Heart left ventricle (tissue), 16 donors: ENCODE results near the gene C1orf21. TPM values are rescaled to one million over a fixed set of nuclear protein-coding genes. Genes with fewer than 3 reads are reported as not detected.

Experiments used
- ATAC-seq, 4 donors: fragments of 200-7000 bp; cut with Tn5 transposase; one replicate each; pipeline ENCODE4 v1.9.1; 2020 to 2022; ENCODE audit warnings: moderate library complexity in 4 of 4, mild to moderate bottlenecking in 3 of 4, moderate number of reproducible peaks in 1 of 4
- DNase-seq, 5 donors: peaks; one replicate each; pipeline ENCODE4 v3.0.0-alpha.2; 2020
- H3K27ac ChIP-seq, 12 donors: fragments of 200-600 bp; sonication (generic) in 4 of 12; one replicate each; pipeline versions ENCODE4 v1.5.0 to v1.8.0; 2016 to 2022; ENCODE audit warnings: mild to moderate bottlenecking in 2 of 12
- H3K27me3 ChIP-seq, 9 donors: fragments of 200-600 bp; sonication (generic) in 2 of 9; one replicate each; pipeline versions ENCODE4 v1.5.1 to v1.8.0; 2016 to 2022; ENCODE audit warnings: mild to moderate bottlenecking in 3 of 9
- H3K36me3 ChIP-seq, 9 donors: fragments of 200-600 bp; sonication (generic) in 2 of 9; one replicate each; pipeline versions ENCODE4 v1.5.0 to v1.8.0; 2018 to 2022; ENCODE audit warnings: mild to moderate bottlenecking in 2 of 9
- H3K4me1 ChIP-seq, 12 donors: fragments of 200-600 bp; sonication (generic) in 4 of 12; one replicate each; pipeline versions ENCODE4 v1.5.0 to v1.8.0; 2016 to 2022; ENCODE audit warnings: mild to moderate bottlenecking in 3 of 12
- H3K4me3 ChIP-seq, 12 donors: fragments of 200-600 bp; sonication (generic) in 4 of 12; one replicate each; pipeline versions ENCODE4 v1.5.0 to v1.8.0; 2017 to 2022; ENCODE audit warnings: mild to moderate bottlenecking in 9 of 12, moderate library complexity in 4 of 12
- H3K9me3 ChIP-seq, 12 donors: fragments of 200-600 bp; sonication (generic) in 4 of 12; one replicate each; pipeline versions ENCODE4 v1.5.0 to v1.8.0; 2016 to 2022; ENCODE audit warnings: mild to moderate bottlenecking in 1 of 12
- CTCF ChIP-seq, 12 donors: fragments of 200-600 bp; sonication (generic) in 4 of 12; IDR thresholded peaks; one replicate each; pipeline versions ENCODE4 v1.5.0 to v1.8.0; 2018 to 2022; ENCODE audit warnings: antibody characterized with exemption in 12 of 12, mild to moderate bottlenecking in 5 of 12
- POLR2A ChIP-seq, 2 donors: fragments of 450-650 bp; IDR thresholded peaks; one replicate each; pipeline ENCODE4 v1.6.1; 2017; ENCODE audit warnings: antibody characterized with exemption in 2 of 2, mild to moderate bottlenecking in 2 of 2, moderate library complexity in 2 of 2
- WGBS, 4 donors: extraction: QIAGEN DNeasy Blood & Tissue Kit in 2 of 4; methylation state at CpG; one replicate each; pipeline versions ENCODE4 v1.1.5 to v1.1.7; 2013 to 2018; 5-methylcytosine and 5-hydroxymethylcytosine counted together
- intact Hi-C, 10 donors: fragments of 100-400 bp; cut with DNase I; formaldehyde crosslinking; loops; one replicate each; pipeline versions ENCODE4 v1.11.1 to v1.14.2; 2022
- polyA plus RNA-seq, 2 donors: library from polyadenylated mRNA; stranded (reverse); fragments of 200-250 nt; gene quantifications; one replicate each; pipeline ENCODE4 v1.2.3, GENCODE V29; 2013
- total RNA-seq, 9 donors: library from RNA; depleted of rRNA in 2 of 9; stranded (reverse); fragments of >200 nt in 2 of 9; fragmentation: NEBNext Ultra II Directional in 3 of 9; extraction: Animal tissue kit (Norgen Biotek cat#: 25700) in 3 of 9; gene quantifications; one replicate each; pipeline versions ENCODE4 v1.1.0 to v1.2.4, GENCODE V29; 2016 to 2023
- donor health status: ischemic (EF 13 %, LVEDD 7.1; RV severe dilation, severe dysfunction).
- donor health status: healthy with polysubstance abuse.
- donor health status: DM: no; HTN: yes; CAD: no.
- donor health status: DM: no; HTN: no; CAD: no.
- donor health status: ischemic (EF 25% LVEDD 6.9; RV normal size, moderate dysfunction).
- donor health status: ischemic (EF 25% LVEDD 5.7; RV mildly dilated, moderate dysfunction).
- donor health status: healthy.
- donor health status: DM: yes; HTN: yes; CAD: no.
- donor health status: ischemic (EF 35%, LVEDD 5.7; RV mildly dilated, moderate dysfunction).
- donor health status: nonischemic (EF 11% LVEDD 7.7; RV severe dilation, severe dysfunction).
- donor health status: DM: yes; HTN: yes; CAD: no.
- donor health status: PGD.
- donor health status: ischemic (EF 29% LVEDD 5.4; RV normal size, mild dysfunction).
- donor health status: nonischemic (EF 23%, LVEDD 6.1; RV moderate dilation, normal function).

C1orf21 gene
- total and polyA plus RNA-seq, 11 donors, result 32.0 to 81.3 (median 68.4) TPM

- DNase-seq, result no peak
- H3K4me1 ChIP-seq, result peaks cover 0 to 57% (median 25%) of the 10 kb centered on the region in 12 donors
- no peaks in the 10 kb centered on the region for H3K27me3 ChIP-seq
- no peak overlapping the region for H3K4me3 ChIP-seq
- intact Hi-C loops, result no loop called here
- WGBS, 4 donors, result 83 to 91% (median 84%) methylated on average over 7 of the region's 7 CpGs
- no peak for TF ChIP-seq CTCF (IDR thresholded peaks at IDR 0.05)
- TF ChIP-seq POLR2A (IDR thresholded peaks at IDR 0.05), result no peak
- peak in 1 of 4 donors; percentile 17 for ATAC-seq
- no peaks in the 10 kb centered on the region for H3K36me3 ChIP-seq
- H3K27ac ChIP-seq, result no peak overlapping the region
- peaks cover 0 to 4% (median 0%) of the 10 kb centered on the region in 12 donors for H3K9me3 ChIP-seq
Measured at GRCh38 chr1:184425449-184426277, 38.8 kb downstream of the C1orf21 start.

GRCh38 chr1:184426278-184426674, 39.4 kb downstream of the C1orf21 start:
- intact Hi-C loops, result no loop called here
- Histone ChIP-seq H3K4me1 (peaks cover 0 to 56% (median 22%) of the 10 kb centered on the region in 12 donors), H3K27me3 (no peaks in the 10 kb centered on the region), H3K9me3 (peaks cover 0 to 10% (median 0%) of the 10 kb centered on the region in 12 donors), H3K36me3 (no peaks in the 10 kb centered on the region), H3K4me3 (no peak overlapping the region), H3K27ac (no peak overlapping the region)
- TF ChIP-seq POLR2A (IDR thresholded peaks at IDR 0.05), result no peak
- TF ChIP-seq CTCF (IDR thresholded peaks at IDR 0.05), result no peak
- DNase-seq (no peak), ATAC-seq (no peak)
- 94 to 97% (median 96%) methylated on average over 7 of the region's 7 CpGs for WGBS, 4 donors

- WGBS, 4 donors, result 84 to 89% (median 88%) methylated on average over 2 of the region's 2 CpGs
Measured at GRCh38 chr1:184427722-184428121, 40.9 kb downstream of the C1orf21 start.

More at GRCh38 chr1:184427722-184428121, 40.9 kb downstream of the C1orf21 start:
- no peak for TF ChIP-seq POLR2A (IDR thresholded peaks at IDR 0.05)
- no peak for TF ChIP-seq CTCF (IDR thresholded peaks at IDR 0.05)
- Histone ChIP-seq H3K4me1 (peaks cover 0 to 47% (median 21%) of the 10 kb centered on the region in 12 donors), H3K9me3 (peaks cover 0 to 11% (median 0%) of the 10 kb centered on the region in 12 donors), H3K27me3 (no peaks in the 10 kb centered on the region), H3K27ac (no peak overlapping the region), H3K36me3 (no peaks in the 10 kb centered on the region), H3K4me3 (no peak overlapping the region)
- DNase-seq (no peak), ATAC-seq (no peak)
- intact Hi-C loops, result no loop called here
